HAP-1 (cell line): ENCODE measurements around the gene RGS7BP.
"Not testable (repeated sequence)": the region's sequence is repeated elsewhere in the genome, so short reads cannot be mapped to it uniquely, and the experiment has no call there.

ENCODE experiments used
- DNase-seq, 2 experiments: peaks; one replicate each; pipeline ENCODE4 v3.0.0-alpha.2; 2016 to 2020; ENCODE audit warnings: low spot score in 2 of 2
- H3K27me3 ChIP-seq: fragments of 250-450 bp; sonication (Bioruptor Pico); 2 replicates; pipeline ENCODE4 v1.5.1; 2020; ENCODE audit warnings: low read depth, mild to moderate bottlenecking, moderate library complexity
- H3K36me3 ChIP-seq: fragments of 250-450 bp; sonication (Bioruptor Pico); replicated peaks from 2 replicates; pipeline ENCODE4 v1.5.1; 2020; ENCODE audit warnings: mild to moderate bottlenecking
- H3K4me1 ChIP-seq: fragments of 250-450 bp; sonication (Bioruptor Pico); 2 replicates; pipeline ENCODE4 v1.5.1; 2020; ENCODE audit warnings: mild to moderate bottlenecking
- H3K4me3 ChIP-seq: fragments of 250-450 bp; sonication (Bioruptor Pico); 2 replicates; pipeline ENCODE4 v1.5.1; 2020; ENCODE audit warnings: mild to moderate bottlenecking, moderate library complexity
- H3K9me3 ChIP-seq: fragments of 250-450 bp; sonication (Bioruptor Pico); 2 replicates; pipeline ENCODE4 v1.5.1; 2020; ENCODE audit warnings: mild to moderate bottlenecking, moderate library complexity
- in situ Hi-C: fragments of 300-500 bp; cut with MboI; formaldehyde crosslinking; loops from 3 replicates; pipeline ENCODE4 v1.14.3; 2020; ENCODE audit warnings: low sequenced_read_pairs, inconsistent platforms, mixed read lengths

The RGS7BP gene

GRCh38 chr5:64516216-64516615, 10.4 kb downstream of the RGS7BP start:
- H3K4me3 ChIP-seq, result no peak overlapping the region
- H3K36me3 ChIP-seq, result no peaks in the 10 kb centered on the region
- no peaks in the 10 kb centered on the region for H3K27me3 ChIP-seq
- H3K9me3 ChIP-seq, result no peaks in the 10 kb centered on the region
- no peak for DNase-seq
- in situ Hi-C loops, result no loop called here
- no peaks in the 10 kb centered on the region for H3K4me1 ChIP-seq

DNA sequence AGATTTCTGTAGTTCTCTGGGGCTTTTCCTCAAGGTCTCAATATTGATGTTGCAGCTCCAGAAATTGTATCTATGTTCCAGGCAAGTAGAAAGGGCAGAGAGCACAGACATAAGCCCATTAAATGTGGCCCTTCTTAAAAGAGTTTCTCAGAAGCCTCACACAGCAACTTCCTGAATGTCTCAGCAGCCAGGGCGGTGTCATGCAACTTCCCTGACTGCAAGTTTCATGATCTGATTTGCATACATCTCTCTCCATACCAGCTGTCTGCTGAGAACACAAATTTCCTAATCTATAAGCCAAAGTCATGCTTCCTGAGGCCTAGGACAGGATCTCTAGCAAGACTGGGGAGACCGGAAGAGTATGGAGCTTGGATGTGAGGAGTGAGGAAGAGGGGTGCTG, 13.0 kb downstream of the RGS7BP start:
- Histone ChIP-seq H3K27me3 (no peaks in the 10 kb centered on the region), H3K9me3 (no peaks in the 10 kb centered on the region), H3K4me1 (no peaks in the 10 kb centered on the region), H3K4me3 (no peak overlapping the region), H3K36me3 (no peaks in the 10 kb centered on the region)
- in situ Hi-C loops, result no loop called here
- no peak for DNase-seq

GRCh38 chr5:64519263-64519662, 13.4 kb downstream of the RGS7BP start:
- in situ Hi-C loops, result no loop called here
- H3K36me3 ChIP-seq, result no peaks in the 10 kb centered on the region
- no peak for DNase-seq
- H3K4me1 ChIP-seq, result no peaks in the 10 kb centered on the region
- H3K27me3 ChIP-seq, result no peaks in the 10 kb centered on the region
- H3K9me3 ChIP-seq, result no peaks in the 10 kb centered on the region
- no peak overlapping the region for H3K4me3 ChIP-seq

GRCh38 chr5:64526734-64527439, 21.1 kb downstream of the RGS7BP start:
- in situ Hi-C loops, result no loop called here
- H3K36me3 ChIP-seq, result no peaks in the 10 kb centered on the region

GRCh38 chr5:64530076-64530475, 24.3 kb downstream of the RGS7BP start:
- Histone ChIP-seq H3K4me1 (no peaks in the 10 kb centered on the region), H3K9me3 (no peaks in the 10 kb centered on the region), H3K36me3 (no peaks in the 10 kb centered on the region), H3K27me3 (no peaks in the 10 kb centered on the region; the same call in none of the 2 replicates), H3K4me3 (no peak overlapping the region)
- no peak for DNase-seq
- in situ Hi-C loops, result no loop called here

More at GRCh38 chr5:64526734-64527439, 21.1 kb downstream of the RGS7BP start:
- Histone ChIP-seq H3K4me3 (no peak overlapping the region), H3K9me3 (no peaks in the 10 kb centered on the region), H3K4me1 (no peaks in the 10 kb centered on the region), H3K27me3 (no peaks in the 10 kb centered on the region; the same call in none of the 2 replicates)
- DNase-seq, result no peak

- Histone ChIP-seq H3K9me3 (no peaks in the 10 kb centered on the region), H3K36me3 (no peaks in the 10 kb centered on the region), H3K27me3 (no peaks in the 10 kb centered on the region; the same call in 1 of the 2 replicates), H3K4me3 (no peak overlapping the region), H3K4me1 (no peaks in the 10 kb centered on the region)
- in situ Hi-C loops, result no loop called here
- no peak for DNase-seq
Observed at GRCh38 chr5:64532212-64532611, 26.4 kb downstream of the RGS7BP start.

DNA sequence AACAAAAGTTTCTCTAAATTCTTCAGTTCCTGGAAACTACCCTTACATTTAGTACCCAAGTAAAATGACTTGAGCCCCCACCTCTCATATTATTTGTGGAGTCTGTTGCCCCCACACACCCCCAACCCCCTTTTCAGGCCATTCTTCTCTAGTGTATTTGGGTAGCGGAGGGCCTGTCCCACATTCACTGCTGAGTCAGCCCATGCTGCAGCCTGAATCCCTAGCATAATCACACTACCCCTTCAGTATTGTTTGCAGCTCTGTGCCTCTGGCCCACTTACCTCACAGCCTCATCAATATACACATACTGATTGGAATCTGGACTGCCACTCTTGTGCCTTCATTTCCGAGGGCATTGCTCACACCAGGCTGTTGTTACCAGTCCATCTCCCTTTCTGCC, 26.8 kb downstream of the RGS7BP start:
- Histone ChIP-seq H3K36me3 (no peaks in the 10 kb centered on the region), H3K4me3 (no peak overlapping the region), H3K27me3 (no peaks in the 10 kb centered on the region; the same call in 1 of the 2 replicates), H3K9me3 (no peaks in the 10 kb centered on the region), H3K4me1 (no peaks in the 10 kb centered on the region)
- DNase-seq, result no peak
- in situ Hi-C loops, result no loop called here

DNA sequence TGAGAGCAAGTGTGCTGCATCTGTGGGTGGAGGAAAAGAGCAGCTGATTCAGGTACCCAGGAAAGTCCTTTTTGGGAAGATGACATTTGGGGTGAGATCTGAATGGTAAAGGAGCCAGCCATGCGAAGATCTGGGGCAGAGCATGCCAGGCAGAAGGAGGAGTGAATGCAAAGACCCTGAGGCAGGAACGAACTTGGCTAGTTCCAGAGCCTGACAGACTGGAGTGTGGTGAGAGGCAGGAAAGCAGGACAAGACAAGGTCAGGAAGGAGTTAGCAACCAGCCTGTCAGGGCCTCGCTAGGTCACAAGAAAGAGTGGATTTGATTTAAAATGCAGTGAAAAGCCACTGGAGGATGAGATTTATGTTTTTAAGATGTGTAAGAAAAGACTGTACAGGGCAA, 28.2 kb downstream of the RGS7BP start:
- H3K9me3 ChIP-seq, result no peaks in the 10 kb centered on the region
- H3K36me3 ChIP-seq, result no peaks in the 10 kb centered on the region
- no peak overlapping the region for H3K4me3 ChIP-seq
- no peaks in the 10 kb centered on the region for H3K4me1 ChIP-seq
- no peak for DNase-seq
- in situ Hi-C loops, result no loop called here
- no peaks in the 10 kb centered on the region; the same call in 1 of the 2 replicates for H3K27me3 ChIP-seq

- Histone ChIP-seq H3K9me3 (no peaks in the 10 kb centered on the region), H3K4me1 (no peaks in the 10 kb centered on the region), H3K27me3 (no peaks in the 10 kb centered on the region), H3K4me3 (no peak overlapping the region), H3K36me3 (no peaks in the 10 kb centered on the region)
- in situ Hi-C loops, result no loop called here
- no peak for DNase-seq
Observed at GRCh38 chr5:64557911-64558310, 52.1 kb downstream of the RGS7BP start.

DNA sequence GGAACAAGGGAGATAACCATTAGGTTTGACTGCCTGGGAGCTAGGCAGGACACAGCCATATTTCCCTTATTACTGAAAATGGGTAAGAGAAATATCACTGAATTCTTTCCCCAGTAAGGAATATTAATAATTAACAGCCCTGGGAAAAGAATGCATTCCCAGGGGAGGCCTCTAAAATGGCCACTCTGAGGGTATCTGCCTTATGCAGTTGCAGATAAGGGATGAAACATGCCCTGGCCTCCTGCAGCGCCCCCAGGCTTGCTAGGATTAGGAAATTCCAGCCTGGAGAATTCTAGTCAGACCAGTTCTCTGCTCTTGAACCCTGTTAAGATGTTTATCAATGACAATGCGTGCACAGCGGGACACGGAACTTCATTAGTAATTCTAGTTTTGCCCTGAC, 52.8 kb downstream of the RGS7BP start:
- H3K4me3 ChIP-seq, in situ Hi-C loops, DNase-seq, H3K36me3 ChIP-seq, H3K4me1 ChIP-seq, H3K27me3 ChIP-seq, H3K9me3 ChIP-seq: not testable (repeated sequence)

DNA sequence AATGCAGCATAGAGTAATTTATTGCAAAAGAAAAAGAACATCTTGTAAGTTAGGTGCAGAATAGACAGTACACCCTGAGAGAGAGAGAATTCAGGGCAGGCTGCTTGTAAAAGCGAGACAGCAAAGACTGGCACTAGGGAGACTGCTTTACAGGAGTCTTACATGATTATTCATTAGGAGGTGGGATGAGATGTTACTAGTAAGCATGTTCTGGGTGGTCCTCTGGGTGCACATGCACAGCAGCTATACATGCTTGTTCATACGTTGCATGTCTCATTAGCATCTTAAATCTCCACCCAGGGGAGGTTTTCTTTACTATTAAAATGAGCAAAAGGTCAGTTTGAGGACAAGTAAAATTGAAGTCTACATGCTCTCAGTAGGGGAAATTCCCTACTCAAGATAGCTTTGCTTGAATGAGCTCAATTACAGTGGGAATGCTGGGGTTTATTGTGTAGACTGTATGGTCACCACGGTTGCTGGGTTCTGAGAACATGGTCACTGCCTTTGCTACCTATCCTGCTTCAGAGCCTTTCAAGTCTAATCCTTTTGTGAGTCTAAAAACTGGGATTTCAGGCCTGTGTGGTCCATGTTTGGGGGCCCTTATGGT, 60.6 kb downstream of the RGS7BP start:
- Histone ChIP-seq H3K27me3 (peaks cover 4% of the 10 kb centered on the region; the same call in 1 of the 2 replicates), H3K9me3 (no peaks in the 10 kb centered on the region), H3K36me3 (no peaks in the 10 kb centered on the region), H3K4me1 (no peaks in the 10 kb centered on the region), H3K4me3 (no peak overlapping the region)
- DNase-seq, result no peak
- in situ Hi-C loops, result no loop called here

GRCh38 chr5:64569858-64570257, 64.0 kb downstream of the RGS7BP start:
- Histone ChIP-seq H3K27me3 (peaks cover 3% of the 10 kb centered on the region; the same call in 1 of the 2 replicates), H3K4me3 (no peak overlapping the region), H3K4me1 (no peaks in the 10 kb centered on the region), H3K9me3 (no peaks in the 10 kb centered on the region), H3K36me3 (no peaks in the 10 kb centered on the region)
- DNase-seq, result no peak
- in situ Hi-C loops, result no loop called here

GRCh38 chr5:64570395-64570996, 64.7 kb downstream of the RGS7BP start:
- DNase-seq, result no peak
- no peaks in the 10 kb centered on the region for H3K9me3 ChIP-seq
- no peaks in the 10 kb centered on the region for H3K4me1 ChIP-seq
- in situ Hi-C loops, result no loop called here
- no peaks in the 10 kb centered on the region for H3K36me3 ChIP-seq
- peaks cover 3% of the 10 kb centered on the region; the same call in 1 of the 2 replicates for H3K27me3 ChIP-seq
- H3K4me3 ChIP-seq, result no peak overlapping the region

GRCh38 chr5:64575561-64575960, 69.7 kb downstream of the RGS7BP start:
- Histone ChIP-seq H3K9me3 (no peaks in the 10 kb centered on the region), H3K4me3 (no peak overlapping the region)

More at GRCh38 chr5:64575561-64575960, 69.7 kb downstream of the RGS7BP start:
- Histone ChIP-seq H3K36me3 (no peaks in the 10 kb centered on the region), H3K4me1 (no peaks in the 10 kb centered on the region), H3K27me3 (peaks cover 3% of the 10 kb centered on the region; the same call in 1 of the 2 replicates)
- in situ Hi-C loops, result no loop called here
- DNase-seq, result no peak
